H1 (cell line): Measurements from ENCODE around the gene MGMT. TPM values are rescaled to one million over a fixed set of nuclear protein-coding genes. Genes with fewer than 3 reads are reported as not detected.

Source experiments
- CTCF ChIA-PET: fragments of 300-600 bp; sonication (Branson Sonifier 250); formaldehyde crosslinking; loops from one replicate; lab custom pipeline; 2021; ENCODE audit not compliant: partially characterized antibody; lab: Charles Lee
- POLR2A ChIA-PET: fragments of 300-600 bp; sonication (Branson Sonifier 250); formaldehyde crosslinking; loops from one replicate; lab custom pipeline; 2021; ENCODE audit warnings: inconsistent platforms; ENCODE audit not compliant: partially characterized antibody; lab: Charles Lee
- DNase-seq, 2 experiments: peaks; one replicate each; pipeline versions ENCODE4 v3.0.0 to v3.0.0-alpha.2; 2010 to 2022; ENCODE audit warnings: low spot score in 2 of 2, low read depth in 1 of 2, mixed read lengths in 1 of 2
- FAIRE-seq: peaks from 2 replicates; lab custom pipeline; 2011; peaks lifted over from hg19 to GRCh38; lab: Jason Lieb, UNC
- H2AFZ ChIP-seq: 2 replicates; pipeline ENCODE4 v1.8.1; 2012; ENCODE audit warnings: low read length, inconsistent platforms
- H2AK5ac ChIP-seq: 2 replicates; pipeline ENCODE4 v1.6.1; 2013; ENCODE audit warnings: low read depth, low read length
- H2BK120ac ChIP-seq: replicated peaks from 2 replicates; pipeline ENCODE3; 2013; ENCODE audit warnings: low read depth, low read length, inconsistent platforms
- H2BK12ac ChIP-seq: 2 replicates; pipeline ENCODE4 v1.6.1; 2013; ENCODE audit warnings: low read depth, low read length
- H2BK15ac ChIP-seq: 2 replicates; pipeline ENCODE4 v1.6.1; 2013; ENCODE audit warnings: low read length
- H2BK20ac ChIP-seq: 2 replicates; pipeline ENCODE4 v1.6.1; 2013; ENCODE audit warnings: low read length
- H2BK5ac ChIP-seq: 2 replicates; pipeline ENCODE4 v1.6.1; 2013; ENCODE audit warnings: low read depth, low read length
- H3K14ac ChIP-seq: 2 replicates; pipeline ENCODE4 v1.6.1; 2013; ENCODE audit warnings: inconsistent platforms; ENCODE audit not compliant: insufficient read length
- H3K18ac ChIP-seq: 2 replicates; pipeline ENCODE4 v1.6.1; 2013; ENCODE audit warnings: low read length; ENCODE audit errors: extremely low read depth
- H3K23ac ChIP-seq: 2 replicates; pipeline ENCODE4 v1.6.1; 2013; ENCODE audit warnings: inconsistent platforms; ENCODE audit not compliant: insufficient read length
- H3K23me2 ChIP-seq: 2 replicates; pipeline ENCODE4 v1.6.1; 2013; ENCODE audit warnings: low read depth, low read length
- H3K27ac ChIP-seq: 2 replicates; pipeline ENCODE4 v1.6.1; 2011; ENCODE audit warnings: low read depth, low read length, inconsistent platforms
- H3K27me3 ChIP-seq, 4 experiments: replicated peaks in 1 of 4; 1 replicate in 1 of 4; 2 replicates in 3 of 4; pipeline versions ENCODE4 v1.6.1 to v1.8.1; 2011 to 2013; ENCODE audit warnings: low read length in 3 of 4, mild to moderate bottlenecking in 3 of 4, inconsistent platforms in 2 of 4, mixed read lengths in 2 of 4, moderate library complexity in 1 of 4; ENCODE audit not compliant: control insufficient read depth in 3 of 4, insufficient read depth in 3 of 4; ENCODE audit errors: extremely low read depth in 1 of 4
- H3K36me3 ChIP-seq, 4 experiments: 2 replicates each; pipeline versions ENCODE4 v1.6.1 to v1.8.1; 2011 to 2013; ENCODE audit warnings: mild to moderate bottlenecking in 4 of 4, low read length in 3 of 4, moderate library complexity in 2 of 4, control low read depth in 1 of 4, inconsistent platforms in 1 of 4; ENCODE audit not compliant: insufficient read depth in 4 of 4, control insufficient read depth in 2 of 4
- H3K4ac ChIP-seq: replicated peaks from 2 replicates; pipeline ENCODE3; 2013; ENCODE audit warnings: low read length, low read depth, mixed read lengths, inconsistent platforms; ENCODE audit not compliant: insufficient read length
- H3K4me1 ChIP-seq, 4 experiments: replicated peaks in 1 of 4; 1 replicate in 1 of 4; 2 replicates in 3 of 4; pipeline versions ENCODE4 v1.6.1 to v1.8.1; 2011 to 2013; ENCODE audit warnings: low read length in 3 of 4, inconsistent platforms in 2 of 4, mixed read lengths in 1 of 4; ENCODE audit not compliant: insufficient read depth in 4 of 4, control insufficient read depth in 3 of 4
- H3K4me2 ChIP-seq, 2 experiments: 2 replicates each; pipeline versions ENCODE4 v1.6.1 to v1.8.1; 2011 to 2013; ENCODE audit warnings: low read depth in 2 of 2, low read length in 2 of 2, control low read depth in 1 of 2, inconsistent platforms in 1 of 2, mild to moderate bottlenecking in 1 of 2; ENCODE audit not compliant: insufficient read depth in 1 of 2
- H3K4me3 ChIP-seq, 4 experiments: fragments of 200-600, 300-600 bp in 1 of 4; sonication (generic), shearing (Covaris generic), sonication (Bioruptor Twin) in 1 of 4; 2 replicates each; pipeline versions ENCODE4 v1.5.1 to v1.8.1; 2011 to 2016; ENCODE audit warnings: low read length in 4 of 4, low read depth in 3 of 4, control low read depth in 2 of 4, inconsistent platforms in 2 of 4, mild to moderate bottlenecking in 2 of 4, mixed read lengths in 1 of 4, moderate library complexity in 1 of 4; ENCODE audit not compliant: insufficient read depth in 2 of 4; ENCODE audit errors: extremely low read depth in 1 of 4
- H3K56ac ChIP-seq: replicated peaks from 2 replicates; pipeline ENCODE3; 2013; ENCODE audit warnings: low read depth, mild to moderate bottlenecking, mixed read lengths, low read length, inconsistent platforms; ENCODE audit not compliant: insufficient read length
- H3K79me1 ChIP-seq: 2 replicates; pipeline ENCODE4 v1.6.1; 2013; ENCODE audit warnings: low read depth, low read length, control low read depth
- H3K79me2 ChIP-seq, 2 experiments: 2 replicates each; pipeline versions ENCODE4 v1.6.1 to v1.8.1; 2012 to 2013; ENCODE audit warnings: low read length in 2 of 2, mild to moderate bottlenecking in 2 of 2, inconsistent platforms in 1 of 2; ENCODE audit not compliant: insufficient read depth in 2 of 2, control insufficient read depth in 1 of 2
- H3K9ac ChIP-seq, 4 experiments: replicated peaks in 1 of 4; 1 replicate in 1 of 4; 2 replicates in 3 of 4; pipeline versions ENCODE4 v1.6.1 to v1.8.1; 2011 to 2013; ENCODE audit warnings: low read depth in 3 of 4, low read length in 3 of 4, control low read depth in 2 of 4, mild to moderate bottlenecking in 2 of 4, moderate library complexity in 2 of 4, inconsistent platforms in 1 of 4; ENCODE audit errors: extremely low read depth in 1 of 4
- H3K9me3 ChIP-seq, 2 experiments: 2 replicates each; pipeline versions ENCODE4 v1.6.1 to v1.8.1; 2012 to 2013; ENCODE audit warnings: mild to moderate bottlenecking in 2 of 2, moderate library complexity in 2 of 2, control low read depth in 1 of 2, inconsistent platforms in 1 of 2, low read depth in 1 of 2, low read length in 1 of 2, mixed read lengths in 1 of 2; ENCODE audit not compliant: insufficient read depth in 2 of 2
- H4K20me1 ChIP-seq, 2 experiments: replicated peaks in 1 of 2; 2 replicates each; pipeline versions ENCODE3 to v1.8.1; 2011 to 2013; ENCODE audit warnings: inconsistent platforms in 2 of 2, low read length in 2 of 2, mild to moderate bottlenecking in 1 of 2; ENCODE audit not compliant: insufficient read depth in 2 of 2, control insufficient read depth in 1 of 2
- H4K5ac ChIP-seq: 2 replicates; pipeline ENCODE4 v1.6.1; 2013; ENCODE audit warnings: low read length, low read depth, mixed read lengths, inconsistent platforms; ENCODE audit not compliant: insufficient read length
- H4K8ac ChIP-seq: 2 replicates; pipeline ENCODE4 v1.8.0; 2013; ENCODE audit warnings: mild to moderate bottlenecking, moderate library complexity, low read length, inconsistent platforms; ENCODE audit not compliant: insufficient read depth; ENCODE audit errors: extremely low read depth
- H4K91ac ChIP-seq: replicated peaks from 2 replicates; pipeline ENCODE3; 2013; ENCODE audit warnings: low read length, mixed read lengths, inconsistent platforms; ENCODE audit not compliant: insufficient read length
- GABPA ChIP-seq: IDR thresholded peaks from 2 replicates; pipeline ENCODE4 v1.6.1; 2011; ENCODE audit warnings: mild to moderate bottlenecking, low read length, moderate library complexity, borderline replicate concordance; ENCODE audit not compliant: insufficient read depth
- GTF2F1 ChIP-seq: IDR thresholded peaks from 2 replicates; pipeline ENCODE4 v1.6.1; 2012; ENCODE audit warnings: low read depth, low read length, improper control_type of control experiment, borderline replicate concordance
- POLR2A ChIP-seq, 2 experiments: IDR thresholded peaks; 1 replicate in 1 of 2; 2 replicates in 1 of 2; pipeline ENCODE4 v1.6.1; 2011; ENCODE audit warnings: low read depth in 2 of 2, low read length in 2 of 2, mild to moderate bottlenecking in 2 of 2; ENCODE audit errors: control extremely low read depth in 1 of 2
- POU5F1 ChIP-seq: IDR thresholded peaks from 2 replicates; pipeline ENCODE4 v1.6.1; 2011; ENCODE audit warnings: low read depth, mild to moderate bottlenecking, low read length, moderate library complexity
- RAD21 ChIP-seq, 2 experiments: IDR thresholded peaks in 1 of 2; conservative IDR thresholded peaks in 1 of 2; 2 replicates each; pipeline ENCODE4 v1.6.1; 2011; ENCODE audit warnings: low read depth in 2 of 2, low read length in 2 of 2, improper control_type of control experiment in 1 of 2, inconsistent platforms in 1 of 2, mild to moderate bottlenecking in 1 of 2, moderate library complexity in 1 of 2
- SAP30 ChIP-seq: fragments of 300-600 bp; sonication (generic); IDR thresholded peaks from 2 replicates; pipeline ENCODE4 v1.7.1; 2012; ENCODE audit warnings: low read length, moderate library complexity, mild to moderate bottlenecking, inconsistent platforms; ENCODE audit not compliant: insufficient read depth, insufficient replicate concordance
- SIRT6 ChIP-seq: IDR thresholded peaks from one replicate; pipeline ENCODE4 v1.7.1; 2012; ENCODE audit warnings: low read length, inconsistent platforms
- SP1 ChIP-seq: IDR thresholded peaks from 2 replicates; pipeline ENCODE4 v1.6.1; 2011; ENCODE audit warnings: low read depth, low read length
- TAF1 ChIP-seq: IDR thresholded peaks from 2 replicates; pipeline ENCODE4 v1.6.1; 2011; ENCODE audit warnings: mild to moderate bottlenecking, low read depth, low read length
- WGBS, 2 experiments: shearing (Covaris generic) in 1 of 2; methylation state at CpG; one replicate each; pipeline versions ENCODE4 v1.1.6 to v1.1.7; 2013 to 2015; ENCODE audit warnings: low lambda C conversion rate in 2 of 2, mixed read lengths in 2 of 2, inconsistent platforms in 1 of 2, low coverage in 1 of 2, missing lambda C conversion rate in 1 of 2; ENCODE audit not compliant: insufficient replicate concordance in 2 of 2, insufficient coverage in 1 of 2, insufficient read length in 1 of 2; ENCODE audit errors: extremely low coverage in 1 of 2, missing lambda C conversion rate in 1 of 2; 5-methylcytosine and 5-hydroxymethylcytosine counted together
- polyA plus RNA-seq, 7 experiments: library from polyadenylated mRNA; depleted of rRNA in 3 of 7; stranded (reverse) in 5 of 7; unstranded in 2 of 7; fragments of >200 nt in 5 of 7; fragments of 200-250 nt in 2 of 7; gene quantifications; 1 replicate in 5 of 7; 2 replicates in 1 of 7; 4 replicates in 1 of 7; pipeline versions ENCODE4 v1.2.1 to v1.2.3, GENCODE V29; 2011 to 2013; ENCODE audit warnings: missing spikeins in 2 of 7, mixed read lengths in 2 of 7
- total RNA-seq: library from RNA; stranded (reverse); fragmentation: NEBNext Ultra II Directional; extraction: Animal tissue kit (Norgen Biotek cat#: 25700); gene quantifications from 2 replicates; pipeline ENCODE4 v1.2.1, GENCODE V29; 2021

MGMT gene
- total and polyA plus RNA-seq, 2 of the 8 experiments (the other 6 are each of a cell fraction or from before 2014, with no cell fraction given), result 9.9 to 10.7 TPM

DNA sequence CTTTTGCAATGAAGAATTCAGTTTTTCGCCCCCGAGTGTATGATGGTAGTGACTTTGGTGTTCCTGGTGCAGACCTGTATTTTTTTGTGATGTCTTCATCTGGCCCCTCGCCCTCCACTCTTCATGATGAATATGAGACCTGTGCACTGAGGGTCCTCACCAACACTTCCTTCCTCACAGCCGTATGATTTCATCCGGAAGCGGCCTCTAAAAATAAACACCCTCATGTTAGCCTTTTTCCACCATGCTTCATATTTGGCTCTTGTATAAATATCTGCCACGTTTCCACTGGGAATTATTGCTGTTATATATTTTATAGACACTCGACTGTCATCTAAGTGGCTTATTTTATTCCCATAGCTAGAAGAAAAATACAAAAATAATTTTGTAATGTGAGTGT lies 160.4 kb downstream of the MGMT start:
- H2BK20ac ChIP-seq, result no peak overlapping the region
- H3K56ac ChIP-seq, result no peak overlapping the region
- H2AFZ ChIP-seq, result no peak overlapping the region
- peaks cover 0 to 8% (median 0%) of the 10 kb centered on the region in 4 experiments; a peak in 2 of 7 replicates for H3K4me1 ChIP-seq
- no peak overlapping the region for H4K8ac ChIP-seq
- H3K4me2 ChIP-seq, result no peak overlapping the region
- TF ChIP-seq GTF2F1 (no peak), GABPA (no peak), TAF1 (no peak), POU5F1 (no peak), SIRT6 (no peak), POLR2A (IDR thresholded peaks at IDR 0.05; ENCODE audit: control extremely low read depth in 1 of 2, low read depth in 2 of 2, low read length in 2 of 2) (no peak), RAD21 (IDR thresholded peaks at IDR 0.05 in 1 of 2, conservative IDR thresholded peaks at IDR 0.05 in 1 of 2; ENCODE audit: low read depth in 2 of 2, low read length in 2 of 2) (no peak), SAP30 (no peak), SP1 (no peak)
- no peak overlapping the region for H4K5ac ChIP-seq
- H3K27me3 ChIP-seq, result no peaks in the 10 kb centered on the region
- H3K9ac ChIP-seq, result no peak overlapping the region
- WGBS, 2 experiments, result 96% methylated on average over 8 of the region's 8 CpGs; no CpG with 5 or more reads in 1 of the 2 experiments
- H3K4me3 ChIP-seq, result no peak overlapping the region
- H3K27ac ChIP-seq, result no peak overlapping the region
- H2BK12ac ChIP-seq, result no peak overlapping the region
- DNase-seq (no peak), FAIRE-seq (no peak)
- no peak overlapping the region for H3K18ac ChIP-seq
- POLR2A ChIA-PET, result no interaction called here
- no peak overlapping the region for H3K4ac ChIP-seq
- no peak overlapping the region for H3K23ac ChIP-seq
- no peaks in the 10 kb centered on the region; the same call in 1 of the 2 replicates for H3K79me1 ChIP-seq
- H3K14ac ChIP-seq, result no peak overlapping the region
- H3K9me3 ChIP-seq, result no peaks in the 10 kb centered on the region
- no peak overlapping the region for H2AK5ac ChIP-seq
- no peak overlapping the region for H2BK15ac ChIP-seq
- no peaks in the 10 kb centered on the region for H3K36me3 ChIP-seq
- H2BK5ac ChIP-seq, result no peak overlapping the region
- CTCF ChIA-PET, result interaction anchor here (0.9 to 3.7 kb wide), 6 partner anchors 13 to 353 kb away, joined by 3 to 17 read pairs (median 3); no protein-coding TSS in a partner anchor
- H2BK120ac ChIP-seq, result no peak overlapping the region
- H3K23me2 ChIP-seq, result no peaks in the 10 kb centered on the region
- no peak overlapping the region for H4K91ac ChIP-seq
- no peaks in the 10 kb centered on the region for H3K79me2 ChIP-seq
- H4K20me1 ChIP-seq, result no peaks in the 10 kb centered on the region
